Lower leg skin (tissue), 4 donors: ENCODE data around the gene EZR. TPM values are rescaled to one million over a fixed set of nuclear protein-coding genes. Genes with fewer than 3 reads are reported as not detected.

ENCODE experiments used
- DNase-seq, 2 donors: peaks; one replicate each; pipeline ENCODE4 v3.0.0-alpha.2; 2019; ENCODE audit warnings: low spot score in 2 of 2
- H3K4me3 ChIP-seq: fragments of 200-600 bp; sonication (generic); 2 replicates; pipeline ENCODE4 v1.5.1; 2017; ENCODE audit warnings: mild to moderate bottlenecking, low read depth; ENCODE audit not compliant: poor library complexity, severe bottlenecking
- CTCF ChIP-seq, 3 donors: fragments of 450-650 bp; IDR thresholded peaks; one replicate each; pipeline ENCODE4 v1.5.1; 2016; ENCODE audit warnings: antibody characterized with exemption in 3 of 3, mild to moderate bottlenecking in 3 of 3, moderate library complexity in 2 of 3
- POLR2A ChIP-seq, 2 donors: fragments of 450-650 bp; IDR thresholded peaks; one replicate each; pipeline ENCODE4 v1.6.1; 2016 to 2017; ENCODE audit warnings: antibody characterized with exemption in 2 of 2, mild to moderate bottlenecking in 1 of 2, moderate library complexity in 1 of 2
- WGBS, 2 donors: methylation state at CpG; one replicate each; pipeline ENCODE4 v1.1.5; 2018; 5-methylcytosine and 5-hydroxymethylcytosine counted together
- intact Hi-C: fragments of 100-400 bp; cut with DNase I; formaldehyde crosslinking; loops from one replicate; pipeline ENCODE4 v1.15.0; 2023; ENCODE audit warnings: low total_unique reads
- microRNA-seq, 2 donors: library from miRNA; unstranded; fragments of <30 nt; microRNA quantifications; one replicate each; pipeline ENCODE4, GENCODE V29; 2016; ENCODE audit warnings: borderline replicate concordance in 2 of 2, borderline number of aligned reads in 1 of 2
- total RNA-seq, 4 donors: library from RNA; depleted of rRNA; stranded (reverse); fragments of >200 nt; gene quantifications; one replicate each; pipeline ENCODE4 v1.1.0, GENCODE V29; 2016

Gene EZR
- total RNA-seq, 4 donors from 2014 or later = 200 to 235 (median 212) TPM

DNA sequence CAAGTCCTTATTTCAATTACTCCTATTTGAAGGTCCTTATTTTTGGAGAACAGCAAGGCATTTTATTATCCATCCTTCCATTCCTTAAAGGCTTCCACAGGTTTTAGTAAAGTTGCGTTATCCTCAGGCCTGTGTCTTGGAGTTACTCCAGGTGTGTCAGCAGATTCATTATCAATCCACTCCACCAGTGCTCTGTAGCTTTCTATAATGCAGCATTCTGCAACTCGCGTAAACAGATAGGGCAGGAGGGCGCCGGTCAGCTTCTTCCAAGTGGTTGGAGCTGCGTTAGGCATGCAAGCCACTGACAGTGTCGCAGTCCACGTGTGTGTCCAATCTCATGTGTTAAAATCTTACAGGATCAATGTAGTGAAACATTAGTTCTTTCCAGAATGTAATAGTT is 93.5 kb downstream of the EZR start:
- no peak for DNase-seq
- WGBS, 2 donors = 93 to 96% methylated on average over 8 of the region's 8 CpGs
- H3K4me3 ChIP-seq = no peak overlapping the region
- intact Hi-C loops = no loop called here
- no peak for TF ChIP-seq POLR2A (IDR thresholded peaks at IDR 0.05)
- TF ChIP-seq CTCF (IDR thresholded peaks at IDR 0.05) = no peak

GRCh38 chr6:158722176-158722729 is 96.9 kb downstream of the EZR start:
- WGBS, 2 donors = 77 to 88% methylated on average over 5 of the region's 5 CpGs
- intact Hi-C loops = no loop called here
- H3K4me3 ChIP-seq = no peak overlapping the region
- no peak for DNase-seq
- TF ChIP-seq POLR2A (IDR thresholded peaks at IDR 0.05) (no peak), CTCF (IDR thresholded peaks at IDR 0.05) (no peak)

DNA sequence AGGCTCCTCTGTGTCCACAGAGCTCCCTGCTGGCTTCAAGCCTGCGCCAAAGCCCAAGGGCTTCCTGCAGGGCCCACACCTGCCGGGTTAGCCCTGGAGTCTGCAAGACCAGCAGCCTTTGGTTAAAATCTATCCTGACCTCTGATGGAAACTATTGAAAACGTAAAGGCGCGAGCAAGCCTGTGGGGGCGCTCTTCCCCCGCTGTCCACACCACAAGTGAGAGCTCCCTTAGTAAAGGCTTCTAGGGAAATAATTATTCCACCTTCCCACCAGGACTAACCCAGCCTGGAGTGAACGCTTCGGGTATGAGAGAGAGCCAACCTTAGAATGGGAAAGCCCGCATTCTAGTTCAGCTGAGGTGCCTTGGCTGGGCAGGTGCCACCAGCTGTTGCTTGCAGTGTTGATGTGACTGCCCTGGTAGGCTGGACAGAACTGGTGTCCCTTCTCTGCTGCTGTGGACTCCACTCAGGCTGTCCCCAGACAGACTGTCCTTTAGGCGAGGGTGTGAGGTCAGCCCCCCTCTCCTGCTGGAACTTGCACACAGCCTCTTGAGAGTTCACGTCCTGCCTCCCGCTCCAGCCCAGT is 100.6 kb downstream of the EZR start:
- no peak overlapping the region for H3K4me3 ChIP-seq
- intact Hi-C loops = loop anchor here (10.0 kb wide), 1 partner anchor 76 kb away; no protein-coding TSS in a partner anchor
- no peak for TF ChIP-seq POLR2A (IDR thresholded peaks at IDR 0.05)
- no peak for TF ChIP-seq CTCF (IDR thresholded peaks at IDR 0.05)
- WGBS, 2 donors = 71 to 78% methylated on average over 13 of the region's 13 CpGs
- peak in 1 of 2 donors; percentile 61 for DNase-seq

DNA sequence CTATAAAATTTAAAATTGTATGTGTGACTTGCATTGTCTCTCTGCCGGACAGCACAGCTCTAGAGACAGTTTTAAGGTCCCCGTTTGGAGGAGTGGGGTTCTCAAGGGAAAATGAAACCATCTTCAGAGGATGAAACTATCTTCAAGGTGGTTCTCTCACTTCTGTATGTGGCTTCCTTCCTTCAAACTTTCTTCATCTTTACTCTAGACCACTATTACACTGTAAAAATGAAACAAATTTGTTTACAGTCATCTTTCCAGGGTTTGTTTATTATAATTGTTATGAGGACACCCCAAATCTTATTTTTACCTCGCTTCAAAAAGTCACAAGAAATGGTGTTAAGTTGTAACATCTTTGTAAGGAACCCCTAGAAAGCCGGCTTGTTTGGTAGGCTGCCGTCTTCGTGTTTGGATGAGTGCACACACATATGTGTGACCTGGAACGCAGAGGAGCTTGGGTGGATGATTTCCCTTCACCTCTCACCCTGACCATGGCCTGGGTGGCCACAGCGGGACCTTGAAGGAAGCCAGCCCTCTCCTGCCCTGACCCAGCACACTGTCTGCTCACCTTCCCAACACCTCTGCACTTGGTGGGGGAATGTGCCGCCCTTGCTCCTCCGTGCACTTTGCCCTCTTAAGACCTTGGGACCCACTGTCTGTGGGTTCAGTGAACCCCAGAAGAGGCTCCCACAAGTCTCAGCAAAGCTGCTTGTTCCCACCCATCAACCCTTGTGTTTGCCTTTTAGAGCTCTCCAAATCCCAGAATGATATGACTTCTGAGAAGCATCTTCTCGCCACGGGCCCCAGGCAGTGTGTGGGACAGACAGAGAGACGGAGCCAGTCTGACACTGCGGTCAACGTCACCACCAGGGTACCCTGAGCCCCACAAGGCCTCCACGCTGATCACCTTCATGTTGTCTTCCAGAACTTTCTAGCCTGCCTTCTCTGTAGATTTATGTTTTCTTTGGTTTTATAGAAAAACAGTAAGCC is 101.5 kb downstream of the EZR start:
- H3K4me3 ChIP-seq = no peak overlapping the region
- WGBS, 2 donors = 89 to 91% methylated on average over 16 of the region's 16 CpGs
- TF ChIP-seq POLR2A (IDR thresholded peaks at IDR 0.05) (no peak), CTCF (IDR thresholded peaks at IDR 0.05) (no peak)
- DNase-seq = peak in 1 of 2 donors; percentile 42
- intact Hi-C loops = loop anchor here (10.0 kb wide), 1 partner anchor 77 kb away; no protein-coding TSS in a partner anchor

Small RNA genes within 50 kb of the gene (microRNA-seq; reads per million reads assigned to microRNA genes)
- 0.68 to 2.8 reads per million in 2 donors for gene MIR3918

Other genes starting within 250 kb of the EZR start
- 10 to 100 TPM; 27.0 to 48.6 (median 36.3) TPM for gene DYNLT1, start 174.6 kb downstream of the EZR start, total RNA-seq
- 1 to 10 TPM; 1.8 to 5.7 (median 2.9) TPM for gene SYTL3, start 169.3 kb downstream of the EZR start, total RNA-seq
- gene RSPH3, start 180.8 kb upstream of the EZR start, total RNA-seq = 10 to 100 TPM in 2 of 4 donors, 1 to 10 TPM in 2; 6.4 to 11.0 (median 9.6) TPM
- gene TAGAP, start 225.6 kb upstream of the EZR start, total RNA-seq = 1 to 10 TPM; 1.1 to 2.7 (median 1.9) TPM